Endothelial cell of umbilical vein (primary cell): ENCODE results near the gene MAP2K4. TPM values are rescaled to one million over a fixed set of nuclear protein-coding genes. Genes with fewer than 3 reads are reported as not detected.

Experiments
- BruUV-seq: library from RNA; stranded (reverse); fragments of 400-500 nt; replicated peaks from 2 replicates; lab custom pipeline; 2021; lab: Mats Ljungman, UMichigan
- CTCF ChIA-PET: fragments of 300-600, 350-600 bp; sonication (Branson Sonifier 250); formaldehyde crosslinking; loops from one replicate; lab custom pipeline; 2021; ENCODE audit warnings: antibody characterized with exemption, inconsistent platforms; lab: Charles Lee
- POLR2A ChIA-PET: fragments of 300-600, 350-600 bp; sonication (Branson Sonifier 250); formaldehyde crosslinking; loops from one replicate; lab custom pipeline; 2021; ENCODE audit warnings: antibody characterized with exemption, inconsistent platforms; lab: Charles Lee
- DNase-seq: peaks from one replicate; pipeline ENCODE4 v3.0.0-alpha.2; 2011; ENCODE audit warnings: low read depth, low spot score
- FAIRE-seq: peaks from 2 replicates; lab custom pipeline; 2011; peaks lifted over from hg19 to GRCh38; lab: Jason Lieb, UNC
- H2AFZ ChIP-seq: 2 replicates; pipeline ENCODE4 v1.6.0; 2012; ENCODE audit warnings: low read depth, low read length, control low read depth, inconsistent platforms
- H3K27ac ChIP-seq: 2 replicates; pipeline ENCODE4 v1.5.1; 2011; ENCODE audit warnings: low read depth, mild to moderate bottlenecking, control low read depth, low read length, moderate library complexity; ENCODE audit not compliant: insufficient read depth
- H3K27me3 ChIP-seq, 2 experiments: 2 replicates each; pipeline versions ENCODE4 v1.6.0 to v1.6.1; 2011; ENCODE audit warnings: low read length in 2 of 2, mixed read lengths in 1 of 2; ENCODE audit not compliant: control insufficient read depth in 2 of 2, insufficient read depth in 2 of 2
- H3K36me3 ChIP-seq, 2 experiments: 2 replicates in 1 of 2; 3 replicates in 1 of 2; pipeline ENCODE4 v1.5.1; 2011; ENCODE audit warnings: low read length in 2 of 2, mild to moderate bottlenecking in 1 of 2, moderate library complexity in 1 of 2; ENCODE audit not compliant: control insufficient read depth in 2 of 2, insufficient read depth in 2 of 2; ENCODE audit errors: extremely low read depth in 1 of 2
- H3K4me1 ChIP-seq: 3 replicates; pipeline ENCODE4 v1.5.1; 2011; ENCODE audit warnings: mild to moderate bottlenecking, low read length; ENCODE audit not compliant: control insufficient read depth, insufficient read depth; ENCODE audit errors: extremely low read depth
- H3K4me2 ChIP-seq: 2 replicates; pipeline ENCODE4 v1.6.1; 2011; ENCODE audit warnings: low read length, control low read depth, mixed read lengths; ENCODE audit not compliant: insufficient read depth
- H3K4me3 ChIP-seq, 3 experiments: fragments of 200-600 bp in 1 of 3; sonication (generic), shearing (Covaris generic) in 1 of 3; replicated peaks in 1 of 3; 2 replicates each; pipeline ENCODE4 v1.5.1; 2011 to 2016; ENCODE audit warnings: control low read depth in 3 of 3, low read length in 3 of 3, mild to moderate bottlenecking in 2 of 3, inconsistent platforms in 1 of 3, low read depth in 1 of 3, moderate library complexity in 1 of 3; ENCODE audit not compliant: insufficient read depth in 1 of 3
- H3K79me2 ChIP-seq: 2 replicates; pipeline ENCODE4 v1.6.0; 2012; ENCODE audit warnings: low read length, inconsistent platforms; ENCODE audit not compliant: control insufficient read depth, insufficient read depth
- H3K9ac ChIP-seq: replicated peaks from 2 replicates; pipeline ENCODE3; 2011; ENCODE audit warnings: low read length, control low read depth; ENCODE audit not compliant: insufficient read depth; ENCODE audit errors: extremely low read depth
- H3K9me1 ChIP-seq: replicated peaks from 3 replicates; pipeline ENCODE4 v1.6.0; 2011; ENCODE audit warnings: mild to moderate bottlenecking, low read length; ENCODE audit not compliant: control insufficient read depth, insufficient read depth; ENCODE audit errors: extremely low read depth
- H3K9me3 ChIP-seq: replicated peaks from 2 replicates; pipeline ENCODE4 v1.5.1; 2012; ENCODE audit warnings: low read length, inconsistent platforms; ENCODE audit not compliant: control insufficient read depth, insufficient read depth
- H4K20me1 ChIP-seq: replicated peaks from 2 replicates; pipeline ENCODE3; 2011; ENCODE audit warnings: mild to moderate bottlenecking, low read length; ENCODE audit not compliant: control insufficient read depth, insufficient read depth; ENCODE audit errors: extremely low read depth
- EZH2 ChIP-seq: IDR thresholded peaks from 2 replicates; pipeline ENCODE4 v1.6.1; 2012; ENCODE audit warnings: borderline replicate concordance, low read depth, mild to moderate bottlenecking, moderate library complexity, low read length, inconsistent platforms; ENCODE audit not compliant: severe bottlenecking
- FOS ChIP-seq: IDR thresholded peaks from 2 replicates; pipeline ENCODE4 v1.6.1; 2011; ENCODE audit warnings: mild to moderate bottlenecking, low read length, moderate library complexity, borderline replicate concordance; ENCODE audit not compliant: insufficient read depth
- GATA2 ChIP-seq: IDR thresholded peaks from 2 replicates; pipeline ENCODE4 v1.7.0; 2011; ENCODE audit warnings: low read depth, mild to moderate bottlenecking, moderate library complexity, mixed read lengths, low read length; ENCODE audit not compliant: insufficient read length, insufficient read depth
- JUN ChIP-seq: IDR thresholded peaks from 2 replicates; pipeline ENCODE4 v1.6.1; 2011; ENCODE audit warnings: borderline replicate concordance, low read depth; ENCODE audit not compliant: insufficient read length, insufficient read depth
- MYC ChIP-seq: IDR thresholded peaks from one replicate; pipeline ENCODE4 v1.6.1; 2011; ENCODE audit warnings: mild to moderate bottlenecking, low read depth, low read length
- POLR2A ChIP-seq: IDR thresholded peaks from 2 replicates; pipeline ENCODE4 v1.6.1; 2012; ENCODE audit warnings: low read depth, mild to moderate bottlenecking, control low read depth, low read length
- POLR2AphosphoS5 ChIP-seq: IDR thresholded peaks from 2 replicates; pipeline ENCODE4 v1.6.1; 2012; ENCODE audit warnings: low read depth, mild to moderate bottlenecking, control low read depth, low read length, moderate library complexity; ENCODE audit not compliant: insufficient read depth
- dilution Hi-C: fragments of 300-500 bp; cut with MboI; formaldehyde crosslinking; loops from one replicate; pipeline ENCODE4 v1.15.0; 2019; ENCODE audit warnings: low sequenced_read_pairs; ENCODE audit not compliant: extremely low pct_ligation_motif_present
- intact Hi-C: fragments of 100-400 bp; cut with micrococcal nuclease; formaldehyde crosslinking; loops from one replicate; pipeline ENCODE4 v1.10.0; 2022
- polyA plus RNA-seq, 4 experiments: library from polyadenylated mRNA; depleted of rRNA in 3 of 4; stranded (reverse) in 3 of 4; unstranded in 1 of 4; fragments of >200 nt; gene quantifications; 2 replicates each; pipeline versions ENCODE4 v1.2.1 to v1.2.3, GENCODE V29; 2011 to 2012; ENCODE audit warnings: missing spikeins in 1 of 4
- total RNA-seq: library from RNA; stranded (reverse); gene quantifications from 2 replicates; pipeline ENCODE4 v1.2.3, GENCODE V29; 2021
- TF ChIP-seq, protein P1 (sequence below): IDR thresholded peaks from 2 replicates; pipeline ENCODE4 v1.6.1; 2011; ENCODE audit not compliant: insufficient read depth, insufficient read length
- TF ChIP-seq, protein P2 (sequence below), 2 donors: IDR thresholded peaks; 1 replicate in 1 of 2; 2 replicates in 1 of 2; pipeline ENCODE4 v1.5.1; 2011; ENCODE audit warnings: low read length in 2 of 2, mild to moderate bottlenecking in 2 of 2, moderate library complexity in 2 of 2, control low read depth in 1 of 2, inconsistent platforms in 1 of 2, low read depth in 1 of 2; ENCODE audit not compliant: insufficient read depth in 1 of 2; ENCODE audit errors: extremely low read depth in 1 of 2

MAP2K4 gene
- total and polyA plus RNA-seq, 2 donors (not counting 3 experiments of a cell fraction or from before 2014, with no cell fraction given): 8.6 to 17.5 TPM

- Histone ChIP-seq H3K4me1 (no peaks in the 10 kb centered on the region), H3K27ac (no peak overlapping the region), H2AFZ (no peak overlapping the region), H3K79me2 (no peaks in the 10 kb centered on the region), H3K9me3 (no peaks in the 10 kb centered on the region), H3K4me3 (no peak overlapping the region), H3K9ac (no peak overlapping the region), H3K27me3 (no peaks in the 10 kb centered on the region), H3K9me1 (no peaks in the 10 kb centered on the region), H3K36me3 (peaks cover 2 to 12% of the 10 kb centered on the region in 2 experiments), H3K4me2 (no peak overlapping the region), H4K20me1 (no peaks in the 10 kb centered on the region)
- no peak for DNase-seq
- BruUV-seq: no TSS peak
- POLR2A ChIA-PET: no interaction called here
- CTCF ChIA-PET: no interaction called here
- no peak for FAIRE-seq
- dilution Hi-C loops (no loop called here), intact Hi-C loops (no loop called here)
- no peak for TF ChIP-seq POLR2A
- TF ChIP-seq POLR2AphosphoS5: no peak
- TF ChIP-seq FOS: no peak
- TF ChIP-seq, protein P1, sequence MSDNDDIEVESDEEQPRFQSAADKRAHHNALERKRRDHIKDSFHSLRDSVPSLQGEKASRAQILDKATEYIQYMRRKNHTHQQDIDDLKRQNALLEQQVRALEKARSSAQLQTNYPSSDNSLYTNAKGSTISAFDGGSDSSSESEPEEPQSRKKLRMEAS: no peak
- TF ChIP-seq EZH2: no peak
- TF ChIP-seq JUN: no peak
- TF ChIP-seq, protein P2, sequence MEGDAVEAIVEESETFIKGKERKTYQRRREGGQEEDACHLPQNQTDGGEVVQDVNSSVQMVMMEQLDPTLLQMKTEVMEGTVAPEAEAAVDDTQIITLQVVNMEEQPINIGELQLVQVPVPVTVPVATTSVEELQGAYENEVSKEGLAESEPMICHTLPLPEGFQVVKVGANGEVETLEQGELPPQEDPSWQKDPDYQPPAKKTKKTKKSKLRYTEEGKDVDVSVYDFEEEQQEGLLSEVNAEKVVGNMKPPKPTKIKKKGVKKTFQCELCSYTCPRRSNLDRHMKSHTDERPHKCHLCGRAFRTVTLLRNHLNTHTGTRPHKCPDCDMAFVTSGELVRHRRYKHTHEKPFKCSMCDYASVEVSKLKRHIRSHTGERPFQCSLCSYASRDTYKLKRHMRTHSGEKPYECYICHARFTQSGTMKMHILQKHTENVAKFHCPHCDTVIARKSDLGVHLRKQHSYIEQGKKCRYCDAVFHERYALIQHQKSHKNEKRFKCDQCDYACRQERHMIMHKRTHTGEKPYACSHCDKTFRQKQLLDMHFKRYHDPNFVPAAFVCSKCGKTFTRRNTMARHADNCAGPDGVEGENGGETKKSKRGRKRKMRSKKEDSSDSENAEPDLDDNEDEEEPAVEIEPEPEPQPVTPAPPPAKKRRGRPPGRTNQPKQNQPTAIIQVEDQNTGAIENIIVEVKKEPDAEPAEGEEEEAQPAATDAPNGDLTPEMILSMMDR (IDR thresholded peaks at IDR 0.05; ENCODE audit: extremely low read depth in 1 of 2, insufficient read depth in 1 of 2, low read depth in 1 of 2, low read length in 2 of 2): no peak
- TF ChIP-seq GATA2: no peak
- TF ChIP-seq MYC: no peak
These were observed 117.2 kb downstream of the MAP2K4 start for GRCh38 chr17:12137859-12138258.
